OCI-LY3 (cell line): ENCODE data around the gene GSTM2.
"Not testable (repeated sequence)": the region's sequence is repeated elsewhere in the genome, so short reads cannot be mapped to it uniquely, and the experiment has no call there.

Source experiments
- CTCF ChIP-seq: fragments of 200-600, 300-600 bp; sonication (generic); IDR thresholded peaks from 2 replicates; pipeline ENCODE4 v1.5.1; 2014; ENCODE audit warnings: antibody characterized with exemption, low read length, low read depth
- EZH2phosphoT487 ChIP-seq: fragments of 200-600 bp; shearing (Covaris generic); IDR thresholded peaks from 2 replicates; pipeline ENCODE4 v1.6.1; 2018; ENCODE audit warnings: antibody characterized with exemption, mixed run types, low read depth

- TF ChIP-seq CTCF, EZH2phosphoT487: not testable (repeated sequence)
Measured at GRCh38 chr1:109694400-109694799, 26.5 kb downstream of the GSTM2 start.
